Sigmoid colon (tissue), 4 donors: ENCODE data around the gene CD84.

ENCODE experiments used
- CTCF ChIP-seq, 4 experiments: fragments of 450-650 bp in 3 of 4; fragments of 200-600 bp in 1 of 4; IDR thresholded peaks; one replicate each; pipeline ENCODE4 v1.5.1; 2016 to 2019; ENCODE audit warnings: antibody characterized with exemption in 4 of 4, mild to moderate bottlenecking in 3 of 4, moderate library complexity in 2 of 4
- POLR2AphosphoS5 ChIP-seq, 4 donors: sonication (generic); formaldehyde crosslinking; IDR thresholded peaks; one replicate each; pipeline ENCODE4 v1.6.1; 2017; ENCODE audit warnings: antibody characterized with exemption in 4 of 4

DNA sequence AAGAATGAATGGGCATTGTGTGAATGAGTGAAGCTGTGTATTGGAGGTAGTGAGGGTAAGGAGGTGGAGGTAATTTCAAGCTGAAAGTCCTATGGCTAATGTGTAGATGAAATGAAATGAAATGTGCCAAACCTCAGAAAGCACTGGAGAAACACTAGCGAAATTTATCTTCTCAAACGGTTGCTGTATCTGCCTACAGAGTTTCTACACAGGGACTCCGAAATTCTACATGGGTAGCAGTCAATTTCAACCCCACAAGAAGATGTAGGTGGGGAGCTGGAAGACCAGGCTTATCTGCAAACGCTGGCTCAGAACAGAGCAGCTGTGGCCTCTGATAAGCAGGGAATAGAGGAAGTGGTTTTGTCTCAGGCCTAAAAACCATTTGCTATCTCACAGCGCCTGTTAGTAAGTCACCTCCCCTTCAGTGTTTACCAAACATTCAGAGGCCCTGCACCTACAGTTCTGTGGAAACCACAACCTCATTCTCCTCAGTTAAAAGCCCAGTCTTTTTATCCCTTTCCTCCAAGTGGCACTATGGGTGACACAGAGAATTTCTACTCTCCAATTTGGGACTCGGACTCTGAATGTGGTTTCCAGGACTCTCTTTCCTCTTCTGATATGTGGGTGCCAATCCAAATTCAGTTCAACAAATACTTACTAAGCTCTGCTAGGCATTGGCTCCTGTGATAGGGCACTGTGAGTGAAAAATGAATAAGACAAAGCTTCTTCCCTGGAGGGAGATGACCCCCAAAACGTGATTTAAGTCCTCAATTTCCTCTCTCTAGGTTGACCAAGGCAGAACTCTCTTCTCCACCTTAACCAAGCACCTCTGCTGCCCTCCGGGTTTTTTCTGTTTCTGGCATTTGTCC, 39.1 kb downstream of the CD84 start:
- TF ChIP-seq CTCF (IDR thresholded peaks at IDR 0.05) (no peak), POLR2AphosphoS5 (IDR thresholded peaks at IDR 0.05) (no peak)
